COLO668 (cell line): ENCODE results near the gene INTS15.

Source experiments
- DNase-seq: peaks from one replicate; lab custom pipeline; 2025; ENCODE audit not compliant: unreplicated experiment; lab: John Stamatoyannopoulos, UW

Gene INTS15

GRCh38 chr7:6642239-6642839 lies 52.5 kb downstream of the INTS15 start:
- no peak for DNase-seq

GRCh38 chr7:6642861-6643640 lies 53.2 kb downstream of the INTS15 start:
- no peak for DNase-seq

DNA sequence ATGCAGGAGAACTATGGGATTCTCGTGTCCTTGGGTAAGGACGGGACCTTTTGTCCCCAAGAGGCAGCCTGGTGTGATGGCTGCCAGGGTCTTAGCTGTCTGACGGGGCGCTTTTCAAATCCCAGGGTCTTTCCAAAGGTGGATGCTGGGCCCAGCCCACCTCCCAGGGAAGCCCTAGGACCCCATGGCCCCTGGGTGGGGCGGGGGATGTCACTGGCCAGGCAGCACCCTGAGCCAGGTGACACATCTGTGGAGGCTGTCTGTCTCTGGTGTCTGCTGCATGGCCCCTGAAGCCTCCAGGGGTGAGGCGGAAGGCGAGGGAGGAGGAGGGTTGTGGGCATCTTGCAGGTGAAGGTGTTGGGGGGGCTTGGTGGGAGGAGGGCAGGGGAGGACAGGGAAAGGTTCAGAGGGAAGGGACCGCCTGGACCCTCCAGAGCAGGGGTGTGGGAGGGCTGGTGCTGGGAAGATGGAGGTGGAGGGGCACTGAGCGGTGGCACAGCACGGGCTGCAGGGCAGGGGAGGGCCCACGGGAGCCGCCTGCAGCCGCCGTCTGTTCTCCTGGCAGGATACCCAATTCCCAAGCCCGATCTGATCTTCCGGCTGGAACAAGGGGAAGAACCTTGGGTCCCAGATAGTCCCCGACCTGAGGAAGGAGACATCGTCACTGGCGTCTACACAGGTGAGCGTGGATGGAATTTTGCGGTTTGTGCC lies 54.2 kb downstream of the INTS15 start:
- no peak for DNase-seq

DNA sequence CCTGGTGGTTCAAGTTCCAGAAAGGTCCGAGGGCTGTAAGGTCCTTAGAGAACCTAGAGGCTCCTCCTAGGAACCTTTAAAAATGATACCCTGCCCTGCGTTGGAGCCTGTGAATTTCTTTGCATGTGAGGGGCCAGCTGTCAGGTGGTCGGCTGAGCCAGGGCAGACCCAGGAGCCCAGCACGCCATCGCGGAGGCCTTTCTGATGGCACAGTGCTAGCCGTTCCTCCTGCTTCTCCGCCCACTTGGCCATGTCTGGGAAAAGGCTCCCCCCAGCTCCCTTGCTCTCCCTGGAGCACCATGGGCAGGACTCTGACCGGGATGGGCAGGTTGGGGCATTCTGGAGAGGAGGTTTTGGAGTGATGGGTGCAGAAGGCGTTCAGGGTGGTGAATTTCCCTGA lies 54.9 kb downstream of the INTS15 start:
- DNase-seq: no peak

DNA sequence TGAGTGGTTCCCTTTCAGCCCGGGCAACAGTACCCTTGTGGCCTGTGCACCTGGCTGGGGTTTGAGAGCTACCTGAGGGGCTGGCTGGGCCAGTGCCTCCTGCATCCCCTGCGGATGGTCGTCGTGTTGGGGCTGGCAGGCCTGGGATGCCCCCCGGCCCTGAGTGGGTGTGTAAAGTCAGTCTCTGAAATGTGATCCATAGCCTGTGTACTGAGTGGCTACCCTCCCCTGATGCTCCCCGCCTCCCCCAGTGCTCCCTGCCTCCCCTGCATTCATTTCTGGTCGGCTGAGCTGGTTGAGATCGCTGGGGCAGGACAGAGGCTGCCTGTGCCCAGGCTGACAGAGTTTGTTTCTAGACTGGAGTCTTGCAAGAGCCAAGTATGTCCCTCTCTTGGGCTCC lies 56.6 kb downstream of the INTS15 start:
- no peak for DNase-seq

DNA sequence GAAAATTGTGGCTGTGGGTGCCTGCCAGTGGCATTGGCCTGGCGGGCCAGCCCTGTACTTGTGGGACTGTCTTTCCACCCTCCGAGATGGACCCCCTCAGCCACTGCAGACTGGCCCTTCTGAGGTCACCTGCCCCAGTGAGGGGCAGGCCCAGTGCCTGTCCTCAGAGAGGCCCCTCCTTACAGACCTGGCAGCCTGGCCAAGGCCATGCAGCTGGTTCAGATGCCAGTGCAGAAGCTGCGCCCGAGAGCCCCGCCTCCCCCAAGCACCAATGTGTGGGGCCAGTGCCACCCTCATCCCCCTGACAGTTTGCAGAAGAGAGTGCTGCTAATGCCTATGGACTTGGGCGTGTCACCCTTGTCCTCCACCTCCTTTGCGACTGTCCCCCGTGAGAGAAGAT lies 57.3 kb downstream of the INTS15 start:
- no peak for DNase-seq

DNA sequence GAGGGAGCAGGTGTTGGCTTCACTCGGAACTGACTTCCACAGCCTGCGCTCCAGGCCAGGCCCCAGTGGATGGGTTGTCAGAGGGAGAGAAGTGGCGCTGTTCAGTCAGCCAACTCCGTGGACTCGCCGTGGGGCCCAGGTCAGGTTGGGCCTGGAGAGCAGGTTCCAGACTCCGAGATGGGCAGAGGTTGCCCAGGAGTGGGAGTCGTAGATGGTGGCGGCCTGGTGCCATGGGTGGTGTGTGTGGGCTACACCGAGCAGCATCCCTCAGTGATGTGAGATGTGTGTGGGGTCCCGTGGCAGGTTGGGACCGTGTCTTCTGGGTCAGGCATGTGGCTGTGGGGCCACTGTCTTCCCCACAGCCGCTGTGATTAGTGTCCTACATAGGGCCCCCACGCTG lies 57.7 kb downstream of the INTS15 start:
- DNase-seq: no peak

GRCh38 chr7:6648066-6648814 lies 58.4 kb downstream of the INTS15 start:
- DNase-seq: no peak

DNA sequence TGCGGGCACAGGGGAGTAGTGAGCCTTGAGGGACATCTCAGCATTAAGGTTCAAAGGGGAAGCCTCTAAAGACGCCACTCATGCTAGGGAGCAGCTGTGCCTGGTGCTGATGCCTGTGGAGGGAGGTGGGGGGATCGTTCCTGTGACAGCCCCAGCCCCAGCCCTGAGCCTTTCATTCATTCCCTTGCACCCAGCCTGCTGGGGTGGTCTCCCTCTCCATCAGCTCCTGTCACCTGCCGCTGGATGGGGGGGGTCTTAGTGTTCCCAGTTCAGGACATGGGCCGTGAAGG lies 58.9 kb downstream of the INTS15 start:
- DNase-seq: no peak

DNA sequence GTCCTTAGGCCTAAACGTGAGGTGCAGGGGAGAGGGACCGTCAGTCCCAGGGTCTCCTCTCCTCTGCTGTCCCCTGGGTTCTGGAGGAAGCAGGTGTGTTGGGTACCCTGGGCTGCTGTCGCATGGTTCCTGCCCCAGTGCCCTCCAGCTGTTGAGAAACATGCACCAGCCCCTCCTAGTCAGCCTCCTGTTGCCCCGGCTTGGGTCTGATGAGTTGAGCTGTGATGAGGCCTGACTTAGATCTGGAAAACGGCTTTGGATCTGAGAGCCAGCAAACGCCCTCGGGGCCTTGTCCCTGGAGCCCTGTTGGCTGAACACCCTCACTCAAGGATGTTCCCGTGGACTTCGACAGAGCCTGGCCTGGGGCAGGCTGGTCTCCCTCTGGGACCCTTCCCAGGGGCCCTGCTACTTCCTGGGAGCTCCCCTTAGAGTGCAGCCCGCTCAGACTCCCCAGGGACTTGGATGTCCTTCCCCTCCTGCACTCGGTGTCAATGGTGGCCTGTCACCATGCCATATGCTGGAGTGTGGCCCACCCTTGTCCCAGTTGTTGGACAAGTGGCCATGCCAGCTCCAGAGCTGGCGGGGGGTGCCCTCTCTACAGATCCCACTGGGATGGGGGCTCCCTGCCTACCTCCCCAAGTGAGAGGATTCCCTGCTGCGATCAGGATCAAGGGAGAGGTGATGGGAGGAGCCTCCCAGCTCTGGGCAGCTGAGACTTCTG lies 59.6 kb downstream of the INTS15 start:
- no peak for DNase-seq

- no peak for DNase-seq
Observed at GRCh38 chr7:6650086-6650485, 60.3 kb downstream of the INTS15 start.

DNA sequence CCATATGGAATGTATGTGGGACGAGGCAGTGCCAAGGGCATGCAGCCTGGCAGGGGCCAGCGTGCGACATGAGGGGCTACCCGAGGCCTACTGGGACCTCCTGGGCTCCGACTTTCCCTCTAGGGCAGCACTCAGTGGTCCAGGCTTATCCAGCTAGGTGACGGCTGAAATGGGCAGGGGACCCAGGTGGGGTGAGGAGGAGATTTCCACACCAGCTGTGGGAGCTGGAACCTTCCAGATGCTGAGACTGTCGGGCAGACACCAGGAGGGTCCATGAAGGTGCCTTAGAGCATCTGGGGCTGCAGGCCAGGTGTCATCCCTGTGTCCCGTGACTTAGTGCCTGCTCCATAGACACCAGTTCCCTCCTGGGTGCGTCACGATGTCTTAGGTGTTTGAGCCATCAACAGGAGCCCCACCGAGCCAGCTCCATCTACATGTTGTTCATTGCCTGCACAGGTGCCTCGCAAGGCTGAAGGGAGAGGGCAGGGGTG lies 60.7 kb downstream of the INTS15 start:
- no peak for DNase-seq

DNA sequence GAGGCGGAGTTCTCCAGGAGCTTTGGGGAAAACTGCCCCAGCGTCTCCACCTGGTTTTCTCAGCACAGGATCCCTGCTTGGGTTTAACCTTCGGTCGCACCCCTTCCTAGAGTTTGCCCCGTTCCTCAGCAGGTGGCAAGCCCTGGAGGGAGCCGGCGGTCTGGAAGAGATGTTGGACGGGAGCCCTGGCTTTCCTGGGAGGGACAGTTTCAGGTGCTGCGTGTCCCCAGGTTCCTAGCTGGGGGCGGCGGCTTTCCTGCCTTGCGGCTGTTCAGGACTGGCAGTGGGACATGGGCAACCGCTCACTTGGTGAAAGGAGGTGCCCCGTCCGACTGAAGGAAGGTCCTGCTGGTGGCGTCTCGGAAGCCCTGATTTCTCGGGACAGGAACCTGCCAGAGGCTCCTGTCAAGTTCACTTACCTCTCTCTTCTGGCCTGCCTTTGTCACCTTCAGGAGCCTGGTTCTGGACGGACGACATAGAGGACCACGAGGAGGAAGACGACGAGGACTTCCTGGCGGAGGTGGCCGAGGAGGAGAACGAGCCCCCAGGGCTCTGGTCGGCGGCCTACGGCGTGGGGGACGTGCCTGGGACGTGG lies 62.1 kb downstream of the INTS15 start:
- DNase-seq: no peak

DNA sequence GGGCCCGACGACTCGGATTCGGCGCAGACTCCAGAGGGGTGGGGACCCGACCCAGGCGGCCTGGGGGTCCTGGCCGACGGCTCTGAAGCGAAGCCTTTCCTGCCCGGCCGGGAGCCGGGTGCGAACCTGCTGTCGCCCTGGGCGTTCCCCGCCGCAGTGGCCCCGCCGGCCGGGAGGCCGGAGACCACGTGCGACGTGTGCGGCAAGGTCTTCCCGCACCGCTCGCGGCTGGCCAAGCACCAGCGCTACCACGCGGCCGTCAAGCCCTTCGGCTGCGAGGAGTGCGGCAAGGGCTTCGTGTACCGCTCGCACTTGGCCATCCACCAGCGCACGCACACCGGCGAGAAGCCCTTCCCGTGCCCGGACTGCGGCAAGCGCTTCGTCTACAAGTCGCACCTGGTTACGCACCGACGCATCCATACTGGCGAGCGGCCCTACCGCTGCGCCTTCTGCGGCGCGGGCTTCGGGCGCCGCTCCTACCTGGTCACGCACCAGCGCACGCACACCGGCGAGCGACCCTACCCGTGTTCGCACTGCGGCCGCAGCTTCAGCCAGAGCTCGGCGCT lies 62.7 kb downstream of the INTS15 start:
- no peak for DNase-seq

DNA sequence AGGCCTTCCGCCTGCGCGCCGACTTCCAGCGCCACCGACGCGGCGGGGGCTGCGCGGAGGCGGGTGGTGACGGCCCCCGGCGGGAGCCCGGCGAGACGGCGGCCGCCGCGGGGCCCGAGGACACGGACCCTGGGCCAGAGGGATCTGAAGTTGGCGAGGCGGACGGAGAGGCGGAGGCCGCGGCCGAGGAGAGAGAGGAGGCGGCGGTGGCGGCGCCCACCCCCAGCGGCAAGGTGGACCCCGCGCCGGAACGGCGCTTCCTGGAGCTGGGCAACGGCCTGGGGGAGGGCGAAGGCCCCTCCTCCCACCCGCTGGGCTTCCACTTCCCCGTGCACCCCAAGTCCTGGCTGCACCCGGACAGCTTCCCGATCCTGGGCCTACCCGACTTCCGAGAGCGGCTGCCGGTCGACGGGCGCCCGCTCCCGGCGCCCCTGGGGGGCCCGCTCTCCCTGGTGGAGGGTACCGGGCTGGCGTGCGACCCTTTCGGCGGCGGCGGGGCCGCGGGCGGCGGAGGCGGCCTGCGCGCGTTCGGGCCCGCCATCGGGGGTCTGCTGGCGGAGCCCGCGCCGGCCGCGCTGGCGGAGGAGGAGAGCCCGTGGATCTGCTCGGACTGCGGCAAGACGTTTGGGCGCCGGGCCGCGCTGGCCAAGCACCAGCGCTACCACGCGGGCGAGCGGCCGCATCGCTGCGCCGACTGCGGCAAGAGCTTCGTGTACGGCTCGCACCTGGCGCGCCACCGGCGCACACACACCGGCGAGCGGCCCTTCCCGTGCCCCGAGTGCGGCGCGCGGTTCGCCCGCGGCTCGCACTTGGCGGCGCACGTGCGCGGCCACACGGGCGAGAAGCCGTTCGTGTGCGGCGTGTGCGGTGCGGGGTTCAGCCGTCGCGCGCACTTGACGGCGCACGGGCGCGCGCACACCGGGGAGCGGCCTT lies 63.5 kb downstream of the INTS15 start:
- no peak for DNase-seq

DNA sequence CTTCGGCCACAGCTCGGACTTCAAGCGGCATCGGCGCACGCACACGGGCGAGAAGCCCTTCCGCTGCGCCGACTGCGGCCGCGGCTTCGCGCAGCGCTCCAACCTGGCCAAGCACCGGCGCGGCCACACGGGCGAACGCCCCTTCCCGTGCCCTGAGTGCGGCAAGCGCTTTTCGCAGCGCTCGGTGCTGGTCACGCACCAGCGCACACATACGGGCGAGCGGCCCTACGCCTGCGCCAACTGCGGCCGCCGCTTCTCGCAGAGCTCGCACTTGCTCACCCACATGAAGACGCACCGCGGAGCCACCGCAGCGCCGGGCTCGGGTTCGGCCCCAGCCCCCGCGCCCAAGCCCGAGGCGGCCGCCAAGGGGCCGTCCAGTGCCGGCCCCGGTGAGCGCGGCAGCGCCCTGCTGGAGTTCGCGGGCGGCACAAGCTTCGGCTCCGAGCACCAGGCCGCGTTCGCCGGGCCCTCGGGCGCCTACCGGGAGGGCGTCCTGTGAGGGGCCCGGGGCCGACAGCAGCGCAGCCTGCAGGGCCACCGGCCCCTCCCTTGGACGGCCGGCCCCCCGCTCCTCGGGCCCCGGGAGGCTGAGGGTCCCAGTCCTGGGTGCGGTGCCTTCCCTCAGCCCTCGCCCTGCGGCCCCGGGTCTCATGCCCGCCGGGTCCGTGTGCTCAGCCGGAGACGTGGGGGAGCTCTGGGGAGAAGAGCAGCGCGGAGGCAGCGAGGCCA lies 64.5 kb downstream of the INTS15 start:
- DNase-seq: no peak

GRCh38 chr7:6654842-6655610 lies 65.2 kb downstream of the INTS15 start:
- DNase-seq: no peak
